ENCODE data around the gene FMR1. TPM values are rescaled to one million over a fixed set of nuclear protein-coding genes. Genes with fewer than 3 reads are reported as not detected.

FMR1 gene
- total RNA-seq, 5 donors from 2014 or later (not counting 1 experiment from before 2014, with no cell fraction given), result 56.1 to 94.2 (median 60.1) TPM

- POLR2A ChIA-PET, result no interaction called here
- no peaks in the 10 kb centered on the region for H3K9me3 ChIP-seq
- peaks cover 2 to 32% of the 10 kb centered on the region in 2 donors for H3K27me3 Mint-ChIP-seq
- CTCF ChIA-PET, result interaction anchor here in 1 of 2 donors (0.5 kb wide), 1 partner anchor 1649 kb away, joined by 3 read pairs; no protein-coding TSS in a partner anchor
- H3K9me3 Mint-ChIP-seq, result peaks cover 0 to 8% (median 3%) of the 10 kb centered on the region in 3 donors
- DNase-seq, result no peak
- no peak overlapping the region for H3K4me3 Mint-ChIP-seq
- no peaks in the 10 kb centered on the region for H3K36me3 Mint-ChIP-seq
- H3K4me1 Mint-ChIP-seq, result peaks cover 0 to 10% (median 5%) of the 10 kb centered on the region in 3 donors
- no peak for ATAC-seq (replicated peaks in 1 of 4)
- peaks cover 0 to 2% of the 10 kb centered on the region in 2 experiments for H3K4me1 ChIP-seq (ENCODE audit: control insufficient read depth in 1 of 2, extremely low read depth in 1 of 2, insufficient read depth in 2 of 2, low read length in 2 of 2)
- H3K27ac ChIP-seq (ENCODE audit: low read length), result no peak overlapping the region
- no peak overlapping the region for H3K27ac Mint-ChIP-seq
- peaks cover 0 to 5% of the 10 kb centered on the region in 2 experiments for H3K27me3 ChIP-seq (replicated peaks in 1 of 2; ENCODE audit: control insufficient read depth in 2 of 2, extremely low read depth in 1 of 2, insufficient read depth in 2 of 2, low read length in 1 of 2)
- no peak overlapping the region for H3K4me3 ChIP-seq (ENCODE audit: control insufficient read depth in 1 of 2, extremely low read depth in 1 of 2, low read length in 1 of 2)
- WGBS (ENCODE audit: insufficient coverage), result no CpG with 5 or more reads among the region's 1 CpG
- no peaks in the 10 kb centered on the region for H3K36me3 ChIP-seq (ENCODE audit: control insufficient read depth in 2 of 2, extremely low read depth in 1 of 2, insufficient read depth in 1 of 2, low read length in 1 of 2)
Observed at GRCh38 chrX:147891896-147892295, 19.8 kb upstream of the FMR1 start.

- Histone ChIP-seq H3K4me1 (ENCODE audit: control insufficient read depth in 1 of 2, extremely low read depth in 1 of 2, insufficient read depth in 2 of 2, low read length in 2 of 2) (peaks cover 0 to 2% of the 10 kb centered on the region in 2 experiments), H3K27ac (ENCODE audit: low read length) (no peak overlapping the region), H3K36me3 (ENCODE audit: control insufficient read depth in 2 of 2, extremely low read depth in 1 of 2, insufficient read depth in 1 of 2, low read length in 1 of 2) (no peaks in the 10 kb centered on the region), H3K27me3 (replicated peaks in 1 of 2; ENCODE audit: control insufficient read depth in 2 of 2, extremely low read depth in 1 of 2, insufficient read depth in 2 of 2, low read length in 1 of 2) (peaks cover 0 to 5% of the 10 kb centered on the region in 2 experiments), H3K4me3 (ENCODE audit: control insufficient read depth in 1 of 2, extremely low read depth in 1 of 2, low read length in 1 of 2) (no peak overlapping the region), H3K9me3 (no peaks in the 10 kb centered on the region)
- ChIA-PET POLR2A (no interaction called here), CTCF (no interaction called here)
- DNase-seq (no peak), ATAC-seq (replicated peaks in 1 of 4) (no peak)
- H3K9me3 Mint-ChIP-seq, result peaks cover 0 to 2% (median 0%) of the 10 kb centered on the region in 3 donors
- no peak overlapping the region for H3K4me3 Mint-ChIP-seq
- H3K36me3 Mint-ChIP-seq, result no peaks in the 10 kb centered on the region
- peaks cover 2 to 26% of the 10 kb centered on the region in 2 donors for H3K27me3 Mint-ChIP-seq
- peaks cover 0 to 3% (median 2%) of the 10 kb centered on the region in 3 donors for H3K4me1 Mint-ChIP-seq
- no peak overlapping the region for H3K27ac Mint-ChIP-seq
Observed at GRCh38 chrX:147893741-147894140, 18.0 kb upstream of the FMR1 start.

- no peak for ATAC-seq (replicated peaks in 1 of 4)
- Mint-ChIP-seq H3K27me3 (peaks cover 2 to 19% of the 10 kb centered on the region in 2 donors), H3K27ac (no peak overlapping the region), H3K36me3 (no peaks in the 10 kb centered on the region), H3K4me3 (no peak overlapping the region), H3K4me1 (peaks cover 0 to 3% (median 2%) of the 10 kb centered on the region in 3 donors), H3K9me3 (no peaks in the 10 kb centered on the region)
- Histone ChIP-seq H3K27me3 (replicated peaks in 1 of 2; ENCODE audit: control insufficient read depth in 2 of 2, extremely low read depth in 1 of 2, insufficient read depth in 2 of 2, low read length in 1 of 2) (peaks cover 0 to 4% of the 10 kb centered on the region in 2 experiments), H3K9me3 (no peaks in the 10 kb centered on the region), H3K4me1 (ENCODE audit: control insufficient read depth in 1 of 2, extremely low read depth in 1 of 2, insufficient read depth in 2 of 2, low read length in 2 of 2) (peaks cover 0 to 2% of the 10 kb centered on the region in 2 experiments), H3K36me3 (ENCODE audit: control insufficient read depth in 2 of 2, extremely low read depth in 1 of 2, insufficient read depth in 1 of 2, low read length in 1 of 2) (no peaks in the 10 kb centered on the region), H3K4me3 (ENCODE audit: control insufficient read depth in 1 of 2, extremely low read depth in 1 of 2, low read length in 1 of 2) (no peak overlapping the region), H3K27ac (ENCODE audit: low read length) (no peak overlapping the region)
- no peak for DNase-seq
- no CpG with 5 or more reads among the region's 4 CpGs for WGBS (ENCODE audit: insufficient coverage)
- ChIA-PET CTCF (no interaction called here), POLR2A (no interaction called here)
Observed at GRCh38 chrX:147894366-147894963, 17.3 kb upstream of the FMR1 start.

GRCh38 chrX:147897117-147897516, 14.6 kb upstream of the FMR1 start:
- H3K4me1 Mint-ChIP-seq, result peaks cover 6 to 10% (median 6%) of the 10 kb centered on the region in 3 donors
- Histone ChIP-seq H3K9me3 (no peaks in the 10 kb centered on the region), H3K36me3 (ENCODE audit: control insufficient read depth in 2 of 2, extremely low read depth in 1 of 2, insufficient read depth in 1 of 2, low read length in 1 of 2) (no peaks in the 10 kb centered on the region), H3K4me3 (ENCODE audit: control insufficient read depth in 1 of 2, extremely low read depth in 1 of 2, low read length in 1 of 2) (no peak overlapping the region), H3K4me1 (ENCODE audit: control insufficient read depth in 1 of 2, extremely low read depth in 1 of 2, insufficient read depth in 2 of 2, low read length in 2 of 2) (peaks cover 0 to 5% of the 10 kb centered on the region in 2 experiments), H3K27ac (ENCODE audit: low read length) (no peak overlapping the region), H3K27me3 (replicated peaks in 1 of 2; ENCODE audit: control insufficient read depth in 2 of 2, extremely low read depth in 1 of 2, insufficient read depth in 2 of 2, low read length in 1 of 2) (no peaks in the 10 kb centered on the region)
- no peaks in the 10 kb centered on the region for H3K9me3 Mint-ChIP-seq
- DNase-seq (no peak), ATAC-seq (replicated peaks in 1 of 4) (no peak)
- POLR2A ChIA-PET, result no interaction called here
- H3K4me3 Mint-ChIP-seq, result no peak overlapping the region
- no peak overlapping the region for H3K27ac Mint-ChIP-seq
- CTCF ChIA-PET, result no interaction called here
- 94% methylated on average over 3 of the region's 31 CpGs for WGBS (ENCODE audit: insufficient coverage)
- H3K36me3 Mint-ChIP-seq, result no peaks in the 10 kb centered on the region
- H3K27me3 Mint-ChIP-seq, result peaks cover 2 to 20% of the 10 kb centered on the region in 2 donors

GRCh38 chrX:147898951-147899350, 12.8 kb upstream of the FMR1 start:
- H3K4me3 ChIP-seq (ENCODE audit: control insufficient read depth in 1 of 2, extremely low read depth in 1 of 2, low read length in 1 of 2), result no peak overlapping the region
- no peaks in the 10 kb centered on the region for H3K9me3 ChIP-seq
- Mint-ChIP-seq H3K4me1 (peaks cover 6 to 11% (median 6%) of the 10 kb centered on the region in 3 donors), H3K4me3 (no peak overlapping the region), H3K27ac (no peak overlapping the region), H3K36me3 (no peaks in the 10 kb centered on the region), H3K27me3 (peaks cover 2 to 22% of the 10 kb centered on the region in 2 donors), H3K9me3 (no peaks in the 10 kb centered on the region)
- no CpG with 5 or more reads among the region's 1 CpG for WGBS (ENCODE audit: insufficient coverage)
- CTCF ChIA-PET, result no interaction called here
- peaks cover 0 to 5% of the 10 kb centered on the region in 2 experiments for H3K4me1 ChIP-seq (ENCODE audit: control insufficient read depth in 1 of 2, extremely low read depth in 1 of 2, insufficient read depth in 2 of 2, low read length in 2 of 2)
- DNase-seq (no peak), ATAC-seq (replicated peaks in 1 of 4) (no peak)
- POLR2A ChIA-PET, result no interaction called here
- H3K36me3 ChIP-seq (ENCODE audit: control insufficient read depth in 2 of 2, extremely low read depth in 1 of 2, insufficient read depth in 1 of 2, low read length in 1 of 2), result no peaks in the 10 kb centered on the region
- no peaks in the 10 kb centered on the region for H3K27me3 ChIP-seq (replicated peaks in 1 of 2; ENCODE audit: control insufficient read depth in 2 of 2, extremely low read depth in 1 of 2, insufficient read depth in 2 of 2, low read length in 1 of 2)
- no peak overlapping the region for H3K27ac ChIP-seq (ENCODE audit: low read length)

GRCh38 chrX:147899379-147900114, 12.2 kb upstream of the FMR1 start:
- ATAC-seq (replicated peaks in 1 of 4) (no peak), DNase-seq (no peak)
- no peaks in the 10 kb centered on the region for H3K9me3 Mint-ChIP-seq
- Histone ChIP-seq H3K9me3 (no peaks in the 10 kb centered on the region), H3K36me3 (ENCODE audit: control insufficient read depth in 2 of 2, extremely low read depth in 1 of 2, insufficient read depth in 1 of 2, low read length in 1 of 2) (no peaks in the 10 kb centered on the region), H3K4me3 (ENCODE audit: control insufficient read depth in 1 of 2, extremely low read depth in 1 of 2, low read length in 1 of 2) (no peak overlapping the region), H3K27ac (ENCODE audit: low read length) (no peak overlapping the region), H3K4me1 (ENCODE audit: control insufficient read depth in 1 of 2, extremely low read depth in 1 of 2, insufficient read depth in 2 of 2, low read length in 2 of 2) (peaks cover 0 to 5% of the 10 kb centered on the region in 2 experiments), H3K27me3 (replicated peaks in 1 of 2; ENCODE audit: control insufficient read depth in 2 of 2, extremely low read depth in 1 of 2, insufficient read depth in 2 of 2, low read length in 1 of 2) (no peaks in the 10 kb centered on the region)
- H3K4me1 Mint-ChIP-seq, result peaks cover 6 to 11% (median 6%) of the 10 kb centered on the region in 3 donors
- H3K27ac Mint-ChIP-seq, result no peak overlapping the region
- peaks cover 2 to 16% of the 10 kb centered on the region in 2 donors for H3K27me3 Mint-ChIP-seq
- WGBS (ENCODE audit: insufficient coverage), result no CpG with 5 or more reads among the region's 2 CpGs
- ChIA-PET POLR2A (no interaction called here), CTCF (interaction anchor here (0.7 kb wide), 2 partner anchors 193 to 249 kb away, joined by 4 to 7 read pairs; no protein-coding TSS in a partner anchor)
- no peak overlapping the region for H3K4me3 Mint-ChIP-seq
- no peaks in the 10 kb centered on the region for H3K36me3 Mint-ChIP-seq

Data from T-cell (primary cell).